Thyroid gland (tissue), 4 donors: ENCODE measurements around the gene ADCY10. TPM values are rescaled to one million over a fixed set of nuclear protein-coding genes. Genes with fewer than 3 reads are reported as not detected.
A peak's percentile ranks its signal among the peaks of the same experiment; 100 is the strongest.

Experiments
- DNase-seq, 2 donors: peaks; one replicate each; pipeline ENCODE4 v3.0.0-alpha.2; 2019
- H3K27ac ChIP-seq, 3 donors: fragments of 200-600 bp; sonication (generic); 1 replicate in 2 of 3; 2 replicates in 1 of 3; pipeline ENCODE4 v1.5.1; 2016 to 2019; ENCODE audit warnings: mild to moderate bottlenecking in 1 of 3, moderate library complexity in 1 of 3
- H3K27me3 ChIP-seq: fragments of 200-600 bp; sonication (generic); one replicate; pipeline ENCODE4 v1.5.1; 2019
- H3K36me3 ChIP-seq, 2 donors: fragments of 200-600 bp; sonication (generic); one replicate each; pipeline ENCODE4 v1.5.1; 2016 to 2019
- H3K4me1 ChIP-seq, 2 donors: fragments of 200-600 bp; sonication (generic); one replicate each; pipeline ENCODE4 v1.5.1; 2017 to 2019
- H3K4me3 ChIP-seq, 3 donors: fragments of 200-600 bp; sonication (generic); replicated peaks in 1 of 3; 1 replicate in 2 of 3; 2 replicates in 1 of 3; pipeline ENCODE4 v1.5.1; 2016; ENCODE audit warnings: mild to moderate bottlenecking in 1 of 3
- H3K9me3 ChIP-seq: fragments of 200-600 bp; sonication (generic); one replicate; pipeline ENCODE4 v1.5.1; 2017
- POLR2A ChIP-seq, 2 donors: fragments of 450-650 bp; IDR thresholded peaks; one replicate each; pipeline ENCODE4 v1.6.1; 2017; ENCODE audit warnings: antibody characterized with exemption in 2 of 2, mild to moderate bottlenecking in 2 of 2, moderate library complexity in 1 of 2
- WGBS, 2 donors: methylation state at CpG; one replicate each; pipeline ENCODE4 v1.1.5; 2017; 5-methylcytosine and 5-hydroxymethylcytosine counted together
- intact Hi-C: fragments of 100-400 bp; cut with DNase I; formaldehyde crosslinking; loops from one replicate; pipeline ENCODE4 v1.15.1; 2023
- total RNA-seq, 4 donors: library from RNA; depleted of rRNA; stranded (reverse); fragments of >200 nt; gene quantifications; one replicate each; pipeline ENCODE4 v1.2.3, GENCODE V29; 2016
- TF ChIP-seq, protein P1 (sequence below), 6 experiments: fragments of 200-600 bp in 3 of 6; fragments of 450-650 bp in 3 of 6; sonication (generic) in 3 of 6; IDR thresholded peaks; one replicate each; pipeline ENCODE4 v1.5.1; 2016 to 2019; ENCODE audit warnings: antibody characterized with exemption in 6 of 6, mild to moderate bottlenecking in 2 of 6, inconsistent platforms in 1 of 6, moderate library complexity in 1 of 6

Gene ADCY10
- total RNA-seq, 4 donors from 2014 or later = 0.15 to 0.45 (median 0.40) TPM; not detected in 1

DNA sequence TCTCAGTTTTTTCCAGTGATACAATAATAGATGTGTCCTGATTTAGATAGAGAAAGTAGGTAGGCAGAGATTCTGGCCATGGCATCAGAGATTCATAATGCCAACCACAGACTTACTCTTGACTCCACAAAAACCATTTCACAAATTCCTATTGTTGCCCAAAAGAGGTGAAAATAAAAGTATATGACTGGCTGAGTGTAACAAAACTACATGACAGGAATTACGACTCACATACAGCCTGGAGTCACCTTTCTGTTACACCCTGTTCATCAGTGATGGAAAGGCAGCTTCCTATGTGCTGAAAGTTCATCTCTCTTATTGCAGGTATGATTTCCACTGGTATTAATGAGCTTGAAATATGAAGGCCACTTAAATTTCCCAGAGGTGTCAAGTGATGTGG lies 119.9 kb downstream of the ADCY10 start:
- Histone ChIP-seq H3K9me3 (no peaks in the 10 kb centered on the region), H3K4me3 (no peak overlapping the region), H3K27me3 (no peaks in the 10 kb centered on the region), H3K4me1 (peaks cover 0 to 38% of the 10 kb centered on the region in 2 donors), H3K27ac (no peak overlapping the region), H3K36me3 (peaks cover 0 to 5% of the 10 kb centered on the region in 2 donors)
- DNase-seq = no peak
- TF ChIP-seq POLR2A (IDR thresholded peaks at IDR 0.05) = no peak
- TF ChIP-seq, protein P1, sequence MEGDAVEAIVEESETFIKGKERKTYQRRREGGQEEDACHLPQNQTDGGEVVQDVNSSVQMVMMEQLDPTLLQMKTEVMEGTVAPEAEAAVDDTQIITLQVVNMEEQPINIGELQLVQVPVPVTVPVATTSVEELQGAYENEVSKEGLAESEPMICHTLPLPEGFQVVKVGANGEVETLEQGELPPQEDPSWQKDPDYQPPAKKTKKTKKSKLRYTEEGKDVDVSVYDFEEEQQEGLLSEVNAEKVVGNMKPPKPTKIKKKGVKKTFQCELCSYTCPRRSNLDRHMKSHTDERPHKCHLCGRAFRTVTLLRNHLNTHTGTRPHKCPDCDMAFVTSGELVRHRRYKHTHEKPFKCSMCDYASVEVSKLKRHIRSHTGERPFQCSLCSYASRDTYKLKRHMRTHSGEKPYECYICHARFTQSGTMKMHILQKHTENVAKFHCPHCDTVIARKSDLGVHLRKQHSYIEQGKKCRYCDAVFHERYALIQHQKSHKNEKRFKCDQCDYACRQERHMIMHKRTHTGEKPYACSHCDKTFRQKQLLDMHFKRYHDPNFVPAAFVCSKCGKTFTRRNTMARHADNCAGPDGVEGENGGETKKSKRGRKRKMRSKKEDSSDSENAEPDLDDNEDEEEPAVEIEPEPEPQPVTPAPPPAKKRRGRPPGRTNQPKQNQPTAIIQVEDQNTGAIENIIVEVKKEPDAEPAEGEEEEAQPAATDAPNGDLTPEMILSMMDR (IDR thresholded peaks at IDR 0.05) = no peak
- WGBS, 2 donors = 94 to 100% methylated on average over 1 of the region's 1 CpG
- intact Hi-C loops = no loop called here

DNA sequence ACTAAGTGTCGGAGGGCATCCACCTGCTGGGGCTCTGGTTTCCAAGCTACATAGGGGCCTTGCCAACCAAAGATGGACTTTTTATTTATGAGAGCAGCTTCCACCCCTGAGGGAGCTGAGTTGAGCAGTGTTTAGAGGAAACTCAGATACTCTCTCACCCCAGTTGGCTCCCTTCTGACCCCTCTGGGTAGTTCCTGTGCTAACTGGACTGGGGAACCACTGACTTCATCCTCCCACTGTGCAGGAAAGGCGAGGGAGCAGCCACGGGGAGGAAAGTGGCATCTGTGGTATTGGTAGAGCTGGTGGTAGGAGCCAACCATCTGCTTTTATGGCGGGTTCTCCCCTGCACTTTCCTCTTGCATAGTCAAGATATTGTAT lies 121.8 kb downstream of the ADCY10 start:
- intact Hi-C loops = no loop called here
- Histone ChIP-seq H3K4me3 (no peak overlapping the region), H3K9me3 (no peaks in the 10 kb centered on the region), H3K36me3 (peaks cover 8 to 13% of the 10 kb centered on the region in 2 donors), H3K27ac (no peak overlapping the region), H3K27me3 (no peaks in the 10 kb centered on the region), H3K4me1 (peaks cover 0 to 24% of the 10 kb centered on the region in 2 donors)
- WGBS, 2 donors = 95 to 98% methylated on average over 4 of the region's 4 CpGs
- TF ChIP-seq, protein P1 (IDR thresholded peaks at IDR 0.05) = no peak
- no peak for TF ChIP-seq POLR2A (IDR thresholded peaks at IDR 0.05)
- no peak for DNase-seq

DNA sequence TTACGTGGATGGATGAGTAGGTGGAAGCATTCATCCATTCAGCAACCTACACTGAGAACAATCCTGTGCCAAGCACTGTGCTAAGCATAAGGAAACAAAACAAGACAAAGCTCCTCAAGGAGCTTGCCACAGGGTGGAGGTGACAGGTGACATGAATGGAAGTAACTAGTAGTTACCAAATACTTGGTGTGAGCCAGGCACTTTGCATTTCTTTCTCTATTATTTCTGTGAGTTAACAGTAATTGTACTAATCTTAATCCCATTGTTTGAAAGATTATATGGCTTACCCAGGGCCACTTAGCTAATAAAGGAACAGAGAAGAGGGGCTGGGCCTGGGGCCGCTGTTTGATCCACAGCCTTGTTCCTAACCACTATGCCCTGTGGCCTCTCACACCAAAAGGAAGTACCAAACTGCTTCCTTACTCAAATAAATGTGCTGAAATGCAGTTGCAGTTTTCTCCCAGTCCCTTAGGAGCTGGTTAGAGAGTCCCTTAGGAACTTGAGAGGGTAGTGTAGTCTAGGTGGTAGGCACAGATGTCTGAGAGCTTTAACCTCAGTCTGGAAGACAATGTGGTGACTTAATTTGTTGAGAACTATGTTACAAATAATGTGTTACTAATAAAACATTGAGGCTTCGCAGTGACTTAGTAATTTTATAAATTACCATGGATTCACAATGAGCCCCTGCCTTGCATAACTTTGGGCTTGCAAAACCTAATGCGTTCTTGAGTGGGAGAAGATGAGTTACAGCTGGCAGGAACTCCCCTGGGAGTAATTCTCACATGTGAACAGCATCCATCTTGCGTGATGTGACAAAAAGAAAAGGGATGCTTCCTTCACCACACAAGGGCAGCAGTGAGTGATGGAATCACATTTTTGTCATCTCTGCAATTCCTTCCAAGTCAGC lies 122.4 kb downstream of the ADCY10 start:
- no peak for DNase-seq
- no peak for TF ChIP-seq POLR2A (IDR thresholded peaks at IDR 0.05)
- TF ChIP-seq, protein P1 (IDR thresholded peaks at IDR 0.05) = no peak
- Histone ChIP-seq H3K36me3 (peaks cover 8 to 13% of the 10 kb centered on the region in 2 donors), H3K4me1 (peaks cover 0 to 21% of the 10 kb centered on the region in 2 donors), H3K9me3 (no peaks in the 10 kb centered on the region), H3K27ac (no peak overlapping the region), H3K27me3 (no peaks in the 10 kb centered on the region), H3K4me3 (no peak overlapping the region)
- 81% methylated on average over 5 of the region's 5 CpGs for WGBS, 2 donors
- intact Hi-C loops = no loop called here

DNA sequence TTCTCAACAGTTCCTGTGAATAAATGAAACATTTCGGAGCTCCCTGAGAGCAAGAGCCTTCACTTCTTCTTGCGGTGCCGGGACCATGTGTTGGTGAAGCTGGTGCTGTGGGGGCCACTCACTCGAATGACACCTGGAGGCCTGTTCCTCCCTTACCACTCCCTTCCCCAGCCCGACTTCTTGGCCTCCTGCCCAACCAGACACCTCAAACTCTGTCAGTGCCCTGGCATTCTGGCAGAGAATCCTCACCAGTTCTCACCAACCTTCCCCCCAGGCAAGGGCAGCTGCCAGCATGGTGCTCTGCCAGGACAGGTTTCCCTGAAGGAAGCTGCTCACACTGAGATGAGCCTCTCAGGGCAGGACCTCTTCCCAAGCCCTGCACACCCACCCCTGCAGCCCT lies 123.8 kb downstream of the ADCY10 start:
- H3K4me3 ChIP-seq = no peak overlapping the region
- no peaks in the 10 kb centered on the region for H3K27me3 ChIP-seq
- TF ChIP-seq, protein P1 (IDR thresholded peaks at IDR 0.05) = no peak
- no peak for TF ChIP-seq POLR2A (IDR thresholded peaks at IDR 0.05)
- peaks cover 8 to 13% of the 10 kb centered on the region in 2 donors for H3K36me3 ChIP-seq
- WGBS, 2 donors = 92 to 93% methylated on average over 5 of the region's 5 CpGs
- no peak overlapping the region for H3K27ac ChIP-seq
- no peaks in the 10 kb centered on the region for H3K9me3 ChIP-seq
- peak in 1 of 2 donors; percentile 34 for DNase-seq
- peaks cover 0 to 8% of the 10 kb centered on the region in 2 donors for H3K4me1 ChIP-seq
- intact Hi-C loops = no loop called here

DNA sequence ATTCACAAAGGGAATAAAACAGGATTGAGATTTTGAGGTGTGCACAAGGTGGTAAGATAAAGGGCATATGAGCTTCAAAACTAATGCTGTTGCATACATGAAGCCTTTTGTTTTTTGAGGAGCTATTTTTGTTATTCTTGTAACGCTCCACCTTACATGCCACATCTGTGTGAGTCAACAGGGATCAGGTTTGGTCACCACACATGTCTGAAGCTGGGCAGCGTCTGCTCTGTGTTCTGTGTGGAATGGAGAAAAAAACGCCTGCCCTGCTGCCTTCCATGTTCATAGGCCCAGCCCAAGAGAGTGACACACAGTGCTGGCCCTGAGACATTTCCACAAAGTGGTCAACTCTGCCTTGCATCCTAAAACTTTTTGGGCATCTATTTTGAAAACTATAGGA lies 124.4 kb downstream of the ADCY10 start:
- no peak for DNase-seq
- TF ChIP-seq POLR2A (IDR thresholded peaks at IDR 0.05) = no peak
- TF ChIP-seq, protein P1 (IDR thresholded peaks at IDR 0.05) = no peak
- H3K36me3 ChIP-seq = peaks cover 8 to 13% of the 10 kb centered on the region in 2 donors
- 91 to 94% methylated on average over 3 of the region's 3 CpGs for WGBS, 2 donors
- H3K27ac ChIP-seq = no peak overlapping the region
- H3K4me3 ChIP-seq = no peak overlapping the region
- intact Hi-C loops = no loop called here
- no peaks in the 10 kb centered on the region for H3K9me3 ChIP-seq
- H3K27me3 ChIP-seq = no peaks in the 10 kb centered on the region
- H3K4me1 ChIP-seq = peaks cover 0 to 8% of the 10 kb centered on the region in 2 donors
